OCI-LY7 (cell line): ENCODE results near the gene TBC1D5.

Source experiments
- CTCF ChIP-seq: fragments of 200-600 bp; sonication (generic); conservative IDR thresholded peaks from 2 replicates; pipeline ENCODE4 v1.5.1; 2014; ENCODE audit warnings: mild to moderate bottlenecking, antibody characterized with exemption, low read length, moderate library complexity, mixed read lengths
- EZH2phosphoT487 ChIP-seq: fragments of 200-600 bp; sonication (generic); IDR thresholded peaks from 2 replicates; pipeline ENCODE4 v1.6.1; 2018; ENCODE audit warnings: low read depth, borderline replicate concordance, mild to moderate bottlenecking, mixed run types, antibody characterized with exemption, low read length, moderate library complexity, mixed read lengths

- TF ChIP-seq CTCF (no peak), EZH2phosphoT487 (no peak)
Measured at GRCh38 chr3:17394541-17395155, 347.8 kb downstream of the TBC1D5 start.
